Prostate gland (tissue), 2 donors: ENCODE results near the gene SBF2. TPM values are rescaled to one million over a fixed set of nuclear protein-coding genes. Genes with fewer than 3 reads are reported as not detected.

ENCODE experiments used
- DNase-seq: peaks from one replicate; pipeline ENCODE4 v3.0.0-alpha.2; 2019; ENCODE audit warnings: low spot score
- H3K27ac ChIP-seq, 2 donors: fragments of 200-600 bp; sonication (generic); 2 replicates each; pipeline ENCODE4 v1.5.1; 2017 to 2019
- H3K27me3 ChIP-seq: fragments of 200-600 bp; sonication (generic); replicated peaks from 2 replicates; pipeline ENCODE4 v1.5.1; 2019; ENCODE audit not compliant: insufficient read depth
- H3K36me3 ChIP-seq, 2 donors: fragments of 200-600 bp; sonication (generic); 1 replicate in 1 of 2; 2 replicates in 1 of 2; pipeline versions ENCODE4 v1.5.1 to v1.8.1; 2017 to 2019
- H3K4me1 ChIP-seq: fragments of 200-600 bp; sonication (generic); replicated peaks from 2 replicates; pipeline ENCODE4 v1.5.1; 2019
- H3K4me3 ChIP-seq, 2 donors: fragments of 200-600 bp; sonication (generic); 2 replicates each; pipeline ENCODE4 v1.5.1; 2017 to 2019
- H3K9me3 ChIP-seq: fragments of 200-600 bp; sonication (generic); 2 replicates; pipeline ENCODE4 v1.5.1; 2017
- CTCF ChIP-seq, 4 experiments: fragments of 200-600 bp in 2 of 4; fragments of 450-650 bp in 2 of 4; sonication (generic) in 2 of 4; IDR thresholded peaks; 1 replicate in 3 of 4; 2 replicates in 1 of 4; pipeline ENCODE4 v1.5.1; 2016 to 2019; ENCODE audit warnings: antibody characterized with exemption in 4 of 4, mild to moderate bottlenecking in 2 of 4, moderate library complexity in 2 of 4
- POLR2A ChIP-seq: fragments of 450-650 bp; IDR thresholded peaks from one replicate; pipeline ENCODE4 v1.6.1; 2016; ENCODE audit warnings: antibody characterized with exemption, mild to moderate bottlenecking
- POLR2AphosphoS5 ChIP-seq: sonication (generic); formaldehyde crosslinking; IDR thresholded peaks from one replicate; pipeline ENCODE4 v1.6.1; 2017; ENCODE audit warnings: antibody characterized with exemption
- WGBS: methylation state at CpG from one replicate; pipeline ENCODE4 v1.1.5; 2018; 5-methylcytosine and 5-hydroxymethylcytosine counted together
- intact Hi-C: fragments of 100-400 bp; cut with DNase I; formaldehyde crosslinking; loops from one replicate; pipeline ENCODE4 v1.14.2; 2022
- total RNA-seq, 2 donors: library from RNA; depleted of rRNA; stranded (reverse); fragments of >200 nt; gene quantifications; one replicate each; pipeline ENCODE4 v1.1.0, GENCODE V29; 2016

SBF2 gene
- total RNA-seq, 2 donors from 2014 or later = 35.9 to 56.7 TPM

GRCh38 chr11:10005955-10006525, 288.0 kb downstream of the SBF2 start:
- intact Hi-C loops = no loop called here
- TF ChIP-seq POLR2A (no peak), CTCF (IDR thresholded peaks at IDR 0.05) (no peak), POLR2AphosphoS5 (no peak)
- DNase-seq = no peak
- no peaks in the 10 kb centered on the region for H3K36me3 ChIP-seq
- no peaks in the 10 kb centered on the region for H3K27me3 ChIP-seq
- no peaks in the 10 kb centered on the region for H3K4me1 ChIP-seq
- WGBS = 96% methylated on average over 5 of the region's 5 CpGs
- no peak overlapping the region for H3K4me3 ChIP-seq
- no peak overlapping the region for H3K27ac ChIP-seq
- H3K9me3 ChIP-seq = no peaks in the 10 kb centered on the region

GRCh38 chr11:10004526-10005113, 289.4 kb downstream of the SBF2 start:
- no peak for DNase-seq
- Histone ChIP-seq H3K4me1 (no peaks in the 10 kb centered on the region), H3K27me3 (no peaks in the 10 kb centered on the region), H3K27ac (no peak overlapping the region), H3K9me3 (no peaks in the 10 kb centered on the region), H3K4me3 (no peak overlapping the region), H3K36me3 (no peaks in the 10 kb centered on the region)
- intact Hi-C loops = no loop called here
- WGBS = 94% methylated on average over 1 of the region's 1 CpG
- TF ChIP-seq POLR2A (no peak), CTCF (IDR thresholded peaks at IDR 0.05) (no peak), POLR2AphosphoS5 (no peak)

- no peak for DNase-seq
- Histone ChIP-seq H3K27ac (no peak overlapping the region), H3K4me1 (no peaks in the 10 kb centered on the region), H3K4me3 (no peak overlapping the region), H3K27me3 (no peaks in the 10 kb centered on the region), H3K9me3 (no peaks in the 10 kb centered on the region), H3K36me3 (no peaks in the 10 kb centered on the region)
- TF ChIP-seq POLR2AphosphoS5 (no peak), CTCF (IDR thresholded peaks at IDR 0.05) (no peak), POLR2A (no peak)
- intact Hi-C loops = no loop called here
- 67% methylated on average over 1 of the region's 1 CpG for WGBS
These were observed 291.8 kb downstream of the SBF2 start for GRCh38 chr11:10002221-10002620.

GRCh38 chr11:9992306-9992705, 301.7 kb downstream of the SBF2 start:
- TF ChIP-seq POLR2A = no peak
- no peak for TF ChIP-seq POLR2AphosphoS5
- TF ChIP-seq CTCF (IDR thresholded peaks at IDR 0.05) = no peak
- no peaks in the 10 kb centered on the region for H3K36me3 ChIP-seq
- WGBS = 89% methylated on average over 3 of the region's 3 CpGs
- no peaks in the 10 kb centered on the region for H3K27me3 ChIP-seq
- no peaks in the 10 kb centered on the region for H3K4me1 ChIP-seq
- H3K9me3 ChIP-seq = no peaks in the 10 kb centered on the region
- H3K4me3 ChIP-seq = no peak overlapping the region
- no peak overlapping the region for H3K27ac ChIP-seq
- intact Hi-C loops = loop anchor here (5.0 kb wide), 2 partner anchors 315 to 375 kb away; partner anchors contain the start of gene ADM
- no peak for DNase-seq
